NCI-H1092 (cell line): ENCODE data around the gene SPATA19.

ENCODE experiments used
- DNase-seq: peaks from one replicate; lab custom pipeline; 2025; lab: John Stamatoyannopoulos, UW

SPATA19 gene

DNA sequence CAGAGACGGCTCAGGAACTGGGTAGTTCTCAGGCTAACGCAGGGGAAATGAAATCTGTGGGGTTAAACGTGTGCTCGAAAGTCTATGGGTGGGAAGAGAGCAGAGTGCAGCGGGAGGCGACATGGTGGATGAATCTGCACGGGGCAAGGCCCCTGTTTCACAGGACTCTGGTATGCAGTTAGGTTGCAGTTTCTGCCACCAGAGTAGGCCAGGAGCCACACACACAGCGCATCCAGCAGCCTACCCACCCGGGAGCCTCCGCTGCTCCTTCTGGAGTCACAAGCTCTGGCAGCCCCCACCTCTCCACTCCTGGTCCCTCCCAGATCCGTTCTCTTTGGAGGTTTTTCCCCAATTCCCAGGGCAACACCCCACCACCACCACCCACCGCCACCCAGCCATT is 27.0 kb downstream of the SPATA19 start:
- no peak for DNase-seq

DNA sequence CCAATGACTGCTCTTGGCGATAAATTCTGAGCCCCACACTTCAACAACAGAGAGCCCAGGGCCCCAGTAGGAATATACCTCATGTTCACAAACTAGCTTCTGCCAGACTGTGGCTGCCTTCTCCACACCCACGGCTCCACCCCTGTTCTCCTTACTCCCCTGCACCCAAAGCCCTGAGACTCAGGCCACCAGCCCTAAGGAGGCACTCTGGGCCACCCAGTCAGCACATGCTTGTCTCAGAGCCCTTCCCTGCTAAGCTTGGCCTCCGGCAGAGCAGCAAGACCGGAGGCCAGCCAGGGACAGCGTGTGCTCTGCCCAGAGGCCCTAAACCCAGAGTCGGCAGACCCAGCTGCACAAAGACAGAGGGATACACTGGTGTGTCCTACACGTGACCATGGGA is 27.9 kb downstream of the SPATA19 start:
- DNase-seq, result no peak

DNA sequence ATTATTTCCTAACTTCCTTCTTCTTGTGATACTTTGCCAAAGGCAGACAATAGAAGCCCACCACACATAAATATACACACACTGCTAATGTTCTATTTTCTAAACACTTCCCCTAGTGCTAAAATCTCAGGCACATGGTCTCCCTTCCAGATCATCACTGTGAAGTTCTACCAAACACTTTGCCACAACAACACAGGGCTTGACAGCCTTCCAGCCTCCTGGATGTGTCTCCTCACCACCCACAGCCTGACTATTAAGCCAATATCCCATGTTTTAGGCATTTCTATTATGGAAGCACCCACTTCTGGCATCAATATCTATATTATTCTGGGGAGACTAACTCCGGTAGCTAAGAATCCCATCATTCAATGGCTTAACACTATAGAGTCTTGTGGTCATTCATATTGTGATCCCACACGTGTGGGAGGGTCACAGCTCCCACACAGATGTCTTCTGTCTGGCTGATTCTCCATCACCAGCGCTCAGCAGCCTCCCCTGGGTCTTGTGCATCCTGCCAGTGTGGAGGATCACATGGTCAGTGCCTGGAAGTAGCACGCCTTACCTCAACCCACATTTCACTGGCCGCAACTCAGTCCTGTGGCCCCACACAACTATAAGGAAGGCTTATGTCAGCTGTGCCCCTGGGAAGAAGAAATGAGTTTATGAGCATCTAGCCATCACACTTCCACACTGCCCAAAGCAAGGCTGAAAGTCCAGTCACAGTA is 29.0 kb downstream of the SPATA19 start:
- DNase-seq, result no peak

DNA sequence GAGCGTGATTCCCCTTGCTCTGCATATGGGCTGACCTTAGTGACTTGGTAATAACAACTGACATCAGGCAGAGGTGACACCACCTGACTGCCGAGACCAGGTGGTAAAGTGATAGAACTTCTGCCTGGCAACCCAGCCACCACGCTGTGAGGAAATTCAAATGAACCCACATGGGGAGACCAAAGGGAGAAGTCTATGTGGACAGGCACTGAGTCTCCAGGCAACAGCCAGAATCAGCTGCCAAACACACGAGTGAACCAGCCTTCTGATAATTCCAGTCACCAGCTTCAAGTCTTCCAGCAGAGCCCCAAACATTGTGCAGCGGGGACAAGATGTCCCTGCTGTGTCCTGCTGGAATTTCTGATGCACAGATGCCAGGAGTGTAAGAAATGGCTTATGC is 29.7 kb downstream of the SPATA19 start:
- DNase-seq, result no peak

DNA sequence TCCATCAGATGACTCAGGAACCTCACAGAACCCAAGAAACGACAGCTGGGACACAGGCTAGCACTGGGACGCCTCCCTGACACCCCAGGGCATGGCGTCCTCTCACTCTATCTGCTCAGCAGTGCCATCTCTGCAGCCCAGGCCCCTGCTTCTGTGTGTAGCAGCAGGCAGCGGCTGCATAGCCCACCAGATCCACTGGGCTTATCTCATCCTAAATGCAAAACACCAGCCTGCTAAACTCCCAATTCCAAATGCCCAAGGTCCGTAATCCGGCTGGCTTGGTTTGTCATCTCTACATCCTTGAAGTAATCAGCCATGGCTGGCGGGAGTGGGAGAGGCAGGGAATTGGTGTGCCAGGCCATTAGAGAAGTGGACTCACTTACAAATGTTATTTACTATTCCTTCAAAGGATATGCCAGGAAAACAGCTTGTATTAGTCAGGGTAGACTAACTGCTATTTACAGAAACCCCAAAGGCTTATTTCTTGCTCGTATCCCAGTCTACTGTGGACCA is 30.7 kb downstream of the SPATA19 start:
- no peak for DNase-seq

DNA sequence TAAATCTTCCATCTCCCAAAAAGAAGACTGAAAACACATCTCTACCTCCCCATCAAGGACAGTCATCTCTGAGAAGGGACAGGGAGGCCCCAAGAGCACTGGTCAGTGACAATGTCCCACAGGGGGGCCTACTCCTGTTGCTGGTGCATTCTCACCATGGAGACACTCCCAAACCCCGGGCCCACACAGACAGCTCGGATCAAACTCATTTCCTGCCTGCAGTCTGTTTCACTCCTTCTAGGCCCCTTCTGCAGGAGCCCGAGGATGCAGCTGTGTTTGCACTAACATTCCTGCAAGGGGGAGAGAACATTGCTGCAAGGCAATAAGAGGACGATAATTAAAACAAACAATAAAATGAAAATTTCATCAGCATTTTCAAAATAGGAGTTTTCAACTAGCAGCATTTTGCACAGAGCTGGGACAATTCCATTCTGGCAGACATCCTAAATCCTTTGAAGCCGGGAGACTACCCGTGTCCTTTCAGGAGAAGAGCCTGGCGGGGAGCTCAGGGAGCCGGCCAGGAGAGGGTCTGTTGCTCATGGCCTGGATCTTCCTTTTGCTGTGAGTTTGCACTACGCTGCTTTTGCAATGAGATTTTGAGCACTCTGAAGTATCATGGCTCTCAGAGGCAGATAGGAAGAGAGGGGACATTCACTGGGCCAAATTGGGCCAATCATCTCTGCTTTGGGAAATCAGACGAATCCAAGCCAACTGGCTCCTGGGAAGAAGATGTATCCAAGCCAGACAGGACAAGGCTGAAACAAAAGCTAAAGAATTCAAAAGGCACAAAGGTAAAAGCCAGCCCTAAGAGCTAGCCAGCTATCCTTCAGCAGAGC is 33.2 kb downstream of the SPATA19 start:
- DNase-seq, result no peak

DNA sequence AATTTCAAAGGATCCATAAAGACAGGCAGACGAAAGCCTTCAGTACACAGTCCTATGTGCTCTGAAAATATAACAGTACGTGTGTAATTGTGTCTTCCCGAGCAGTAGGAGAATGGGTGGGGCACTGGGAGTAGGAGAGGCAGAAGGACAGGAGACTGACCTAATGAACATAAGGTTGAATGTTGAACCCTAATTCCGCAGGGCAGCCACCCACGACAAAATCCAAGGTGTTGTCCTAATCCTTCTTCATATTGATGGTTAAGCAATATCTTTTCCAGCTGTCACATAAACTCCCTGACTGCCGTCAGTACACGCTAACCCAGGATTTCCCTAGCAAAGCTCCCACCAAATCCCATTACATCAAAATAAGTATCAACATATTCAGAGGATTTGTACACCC is 34.5 kb downstream of the SPATA19 start:
- no peak for DNase-seq

DNA sequence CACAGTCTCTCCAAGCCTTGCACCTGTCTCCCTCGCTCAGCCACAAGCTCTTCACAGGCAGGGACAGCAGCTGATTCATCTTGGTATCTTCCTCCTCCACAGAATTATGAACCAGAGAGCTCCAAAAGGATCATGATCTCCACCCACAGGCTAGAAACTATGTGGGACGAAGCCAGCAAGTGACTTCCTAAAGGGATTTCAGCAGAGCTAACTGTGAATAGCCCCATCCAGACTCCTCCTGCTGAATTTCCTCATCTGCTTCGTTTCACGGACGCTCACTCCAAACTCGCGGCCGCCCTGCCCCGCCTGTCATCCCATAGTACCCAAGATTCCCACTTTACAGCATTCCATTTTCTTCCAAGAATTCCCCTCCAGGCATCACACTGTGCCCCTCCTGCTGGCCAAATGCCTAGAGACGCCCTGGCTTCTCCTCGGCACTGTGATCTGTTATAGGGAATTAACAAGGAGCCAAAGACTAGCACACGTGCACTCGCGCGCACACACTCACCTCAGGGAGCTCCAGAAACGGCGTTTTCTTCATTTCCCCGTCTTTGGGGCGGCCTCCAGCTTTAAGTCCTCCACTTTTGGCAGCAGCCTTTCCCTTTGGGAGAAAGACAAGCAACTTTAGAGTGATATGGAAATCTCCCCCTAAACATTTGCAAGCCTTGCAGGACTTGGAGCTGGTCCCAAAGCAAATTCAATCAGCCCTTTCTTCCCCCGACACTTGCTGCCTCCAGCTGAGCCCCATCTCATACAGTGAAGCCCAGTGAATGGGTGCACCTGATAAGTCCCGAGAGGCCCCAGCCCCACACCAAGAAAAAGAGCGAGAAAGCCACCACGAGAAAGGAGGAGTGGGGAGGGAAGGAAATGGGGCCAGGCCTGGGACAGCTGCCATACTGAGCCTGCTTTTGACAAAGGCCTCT is 35.5 kb downstream of the SPATA19 start:
- DNase-seq, result no peak

DNA sequence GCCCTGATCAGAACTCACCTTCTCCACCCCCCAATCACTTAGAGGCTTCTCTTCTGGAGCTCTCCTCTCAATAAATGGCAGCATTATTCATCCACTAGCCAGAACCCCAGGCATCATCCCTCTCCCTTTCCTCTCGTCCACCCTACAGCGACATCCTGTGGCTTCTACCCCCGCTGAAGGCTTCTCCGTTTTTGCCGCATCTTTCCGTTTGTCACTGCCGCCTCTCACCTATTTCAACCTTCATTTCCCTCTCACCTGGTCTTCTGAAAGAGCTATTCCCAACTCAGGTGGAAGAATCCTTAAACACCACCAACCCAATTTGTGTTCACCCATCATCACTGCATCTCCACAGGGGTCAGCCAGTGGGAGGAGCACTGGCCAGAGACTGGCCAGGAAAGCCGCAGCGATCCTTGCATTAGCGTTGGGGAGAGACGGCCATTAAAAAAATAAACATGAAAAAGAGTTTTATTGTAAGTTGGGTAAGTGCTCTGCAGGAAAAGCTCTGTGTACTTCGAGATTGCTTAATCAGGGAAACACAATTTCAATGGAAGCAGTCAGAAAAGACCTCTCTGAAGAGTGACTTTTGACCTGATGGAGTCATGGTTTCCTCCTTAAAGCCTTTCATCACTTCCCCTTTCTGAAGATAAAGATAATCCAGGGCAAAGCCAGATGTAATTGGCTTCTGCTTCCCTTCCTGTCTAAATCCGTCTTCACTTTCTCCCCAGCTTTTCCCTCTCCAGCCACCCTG is 36.7 kb downstream of the SPATA19 start:
- no peak for DNase-seq

DNA sequence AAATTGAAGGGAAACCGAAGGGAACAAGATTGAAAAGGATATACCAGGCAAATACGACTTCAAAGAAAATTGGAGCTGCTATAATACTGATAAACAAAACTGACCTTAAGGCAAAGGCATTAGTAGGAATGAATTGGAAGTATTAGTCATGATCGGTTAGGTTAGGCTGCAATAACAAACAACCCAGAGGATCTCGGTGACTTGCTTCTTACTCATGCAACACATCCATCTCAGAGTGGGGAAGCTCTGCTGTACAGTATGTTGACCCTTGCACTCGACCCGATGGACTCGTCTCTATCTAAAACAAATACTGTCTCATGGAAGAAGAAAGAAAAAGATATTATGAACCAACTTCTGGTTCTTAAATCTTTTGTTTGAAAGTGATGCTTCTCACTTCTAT is 42.3 kb downstream of the SPATA19 start:
- no peak for DNase-seq

DNA sequence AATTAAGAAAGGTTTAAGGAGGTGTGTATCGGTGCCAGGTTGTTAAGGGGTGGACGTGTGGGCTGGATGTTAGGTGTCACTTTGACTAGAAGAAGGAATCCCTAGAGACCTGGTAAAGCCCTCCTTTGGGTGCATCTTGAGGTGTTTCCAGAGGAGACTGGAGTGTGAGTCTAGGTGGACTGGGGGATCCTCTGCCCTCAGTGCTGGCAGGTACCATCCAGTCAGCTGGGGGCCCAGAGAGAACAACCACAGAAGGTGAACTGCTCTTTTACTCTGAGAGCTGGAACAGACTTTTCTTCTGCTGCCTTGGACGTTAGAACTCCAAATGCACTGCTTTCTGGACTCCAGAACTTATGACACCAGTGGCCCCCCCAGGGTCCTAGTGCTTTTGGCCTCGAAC is 44.0 kb downstream of the SPATA19 start:
- no peak for DNase-seq

DNA sequence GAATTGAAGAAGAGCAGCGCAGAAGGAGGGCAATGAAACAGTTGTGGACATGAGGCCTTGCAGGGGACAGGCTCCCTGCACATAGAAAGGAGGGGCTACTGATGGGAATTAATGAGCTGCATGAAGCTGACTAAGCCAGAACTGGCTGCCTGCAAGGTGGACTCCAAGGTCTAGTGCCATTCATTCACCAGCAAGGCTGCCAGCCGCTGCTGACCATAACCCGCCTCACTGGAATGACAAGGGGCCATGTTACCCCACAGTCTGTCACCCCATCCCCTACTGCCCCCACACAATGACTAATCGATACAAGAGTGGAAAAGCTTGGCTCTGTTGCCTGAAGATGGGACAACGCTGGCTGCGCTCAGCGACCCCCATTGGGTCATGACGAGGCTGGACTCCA is 44.6 kb downstream of the SPATA19 start:
- DNase-seq, result no peak

DNA sequence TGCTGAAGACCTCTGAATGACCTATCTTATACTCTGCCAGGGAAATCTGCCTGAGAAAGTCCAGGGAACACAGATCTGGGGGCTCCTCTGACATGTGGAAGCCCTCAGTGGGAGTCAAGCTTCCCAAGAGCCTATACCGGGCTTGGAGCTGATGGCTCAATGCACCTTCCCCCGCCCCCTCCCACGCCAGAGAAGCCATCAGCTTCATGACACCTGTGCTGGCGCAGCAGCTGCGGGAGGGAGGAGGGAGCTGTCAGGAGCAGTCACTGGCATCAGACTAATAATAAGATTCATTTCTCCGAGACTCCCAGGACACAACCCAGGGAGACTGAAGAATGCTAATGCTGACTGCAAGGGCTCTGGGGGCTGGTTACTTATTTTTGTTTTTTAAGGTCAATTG is 47.8 kb downstream of the SPATA19 start:
- no peak for DNase-seq

DNA sequence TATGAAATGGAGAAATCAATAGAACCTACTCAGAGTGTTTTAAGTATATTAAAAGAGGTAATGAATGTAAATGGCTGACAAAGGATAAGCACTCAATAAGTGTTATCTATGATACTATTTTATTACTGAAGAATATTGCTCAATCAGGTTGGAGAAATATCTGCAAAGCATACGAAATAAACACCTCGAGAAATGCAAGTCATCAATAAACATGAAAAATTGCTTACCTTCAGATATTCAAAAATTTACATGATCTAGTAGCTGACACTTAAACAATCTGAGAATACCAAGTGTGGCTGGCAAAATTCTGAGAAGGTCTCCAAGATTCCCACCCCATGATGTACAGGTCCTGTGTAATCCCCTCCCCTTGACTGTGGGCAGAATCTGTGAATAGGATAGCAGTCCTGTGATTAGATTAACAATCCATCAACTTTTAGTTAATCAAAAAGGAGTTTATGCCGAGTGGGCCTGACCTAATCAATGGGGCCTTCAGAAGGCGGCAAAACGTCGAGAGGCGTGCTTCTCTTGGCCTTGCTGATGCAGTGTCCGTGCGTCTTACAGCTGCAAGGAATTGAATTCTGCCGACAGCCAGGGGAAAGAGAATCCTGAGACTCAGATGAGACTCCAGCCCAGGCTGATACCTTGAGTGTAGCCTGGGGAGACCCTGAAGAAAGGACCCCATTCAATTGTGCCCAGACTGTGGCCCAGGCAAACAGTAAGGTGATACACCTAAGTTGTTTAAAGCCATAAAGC is 49.1 kb downstream of the SPATA19 start:
- no peak for DNase-seq

DNA sequence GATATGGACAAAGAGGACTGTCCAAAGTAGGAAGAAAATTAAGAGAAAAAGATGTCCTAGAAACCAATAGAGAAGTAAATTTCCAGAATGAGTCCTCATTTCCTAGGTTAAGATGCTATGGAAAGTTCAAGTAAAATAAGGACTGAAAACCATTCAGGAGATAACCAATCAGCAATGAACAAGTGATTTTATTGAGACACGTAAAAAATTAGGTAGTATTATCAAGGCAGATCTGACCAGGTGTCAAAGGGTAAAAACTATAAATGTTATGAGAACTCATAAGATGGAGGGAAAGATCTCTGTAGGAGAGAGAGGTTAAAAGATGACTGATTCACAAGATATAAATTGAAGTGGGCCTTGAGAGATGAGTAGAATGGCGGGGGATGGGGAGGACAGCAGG is 50.2 kb downstream of the SPATA19 start:
- DNase-seq, result no peak

DNA sequence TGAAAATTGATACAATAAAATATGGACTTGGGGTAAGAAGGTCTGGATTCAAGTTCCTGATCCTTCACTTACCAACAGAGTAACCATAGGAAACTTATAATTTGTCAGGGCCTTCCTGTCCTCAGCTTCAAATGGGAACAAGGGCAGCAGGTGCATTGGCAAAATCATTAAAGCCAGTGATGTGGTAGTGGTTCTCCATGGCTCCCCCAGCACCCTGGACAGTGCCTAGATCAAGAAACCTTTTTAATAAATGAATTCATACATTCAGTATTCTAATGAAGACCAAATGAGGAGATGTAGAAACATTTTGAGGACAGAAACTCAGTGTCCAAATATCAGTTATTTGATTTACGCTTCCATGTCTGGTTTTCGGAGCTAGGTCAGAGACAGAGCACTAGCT is 51.1 kb downstream of the SPATA19 start:
- DNase-seq, result no peak

DNA sequence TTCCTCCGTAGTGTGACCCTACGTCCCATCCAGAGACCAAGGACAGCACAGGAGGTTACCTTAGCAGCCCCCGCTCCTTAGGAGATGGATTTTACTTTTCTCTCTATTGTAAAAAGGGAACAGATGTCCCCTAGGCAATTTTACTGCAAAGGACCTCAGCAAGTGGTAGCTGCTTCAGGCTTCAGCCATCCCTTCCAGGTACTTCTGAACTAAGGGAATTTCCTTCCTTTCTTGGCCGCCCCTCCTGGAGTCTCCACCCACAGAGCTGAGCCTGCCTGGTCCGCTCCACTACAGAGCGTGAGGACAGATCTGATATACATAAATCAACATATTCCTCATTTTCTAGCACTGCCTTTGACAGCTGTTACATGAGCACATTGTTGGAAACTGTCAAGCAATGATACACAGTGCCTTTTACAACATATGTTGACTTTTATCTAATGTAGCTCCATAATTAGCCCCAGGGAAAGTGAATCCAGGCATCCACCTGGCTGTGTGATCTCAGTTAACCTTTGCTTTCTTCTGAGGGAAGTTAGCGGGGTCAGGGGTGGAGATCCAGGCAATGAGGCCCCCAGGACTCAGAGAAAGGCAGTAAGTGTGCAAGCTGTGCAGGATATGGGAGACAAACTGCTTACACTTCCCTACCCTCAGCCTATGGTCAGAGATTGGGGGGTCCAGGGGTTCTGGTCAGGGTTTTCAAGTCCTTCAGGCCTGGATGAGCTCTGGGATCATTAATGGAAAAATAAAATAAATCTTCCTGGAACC is 51.9 kb downstream of the SPATA19 start:
- DNase-seq, result no peak

DNA sequence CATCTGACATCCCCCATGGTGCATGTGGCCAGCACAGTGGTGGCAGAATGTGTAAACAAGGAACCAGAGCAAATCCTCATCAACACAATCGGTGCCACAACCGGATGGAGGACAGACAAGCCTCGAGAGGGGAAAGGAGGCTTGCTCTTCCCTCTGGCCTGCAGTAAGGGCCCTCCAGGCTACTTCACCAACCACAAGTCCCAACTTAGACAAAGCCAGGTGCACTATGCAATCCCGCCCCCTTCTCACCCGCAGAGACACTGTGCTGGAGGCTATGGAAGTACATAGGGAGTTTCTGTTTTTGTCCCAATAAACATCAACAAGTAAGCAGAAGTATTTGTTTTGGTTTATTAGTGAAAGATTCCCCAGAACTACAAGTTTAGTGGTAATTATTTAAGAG is 54.3 kb downstream of the SPATA19 start:
- DNase-seq, result no peak
